ENCODE data around the gene SH3BP5. TPM values are rescaled to one million over a fixed set of nuclear protein-coding genes. Genes with fewer than 3 reads are reported as not detected.
"Not testable (repeated sequence)": the region's sequence is repeated elsewhere in the genome, so short reads cannot be mapped to it uniquely, and the experiment has no call there.

SH3BP5 gene
- total RNA-seq, 2 donors from 2014 or later, result 5.5 to 9.3 TPM

DNA sequence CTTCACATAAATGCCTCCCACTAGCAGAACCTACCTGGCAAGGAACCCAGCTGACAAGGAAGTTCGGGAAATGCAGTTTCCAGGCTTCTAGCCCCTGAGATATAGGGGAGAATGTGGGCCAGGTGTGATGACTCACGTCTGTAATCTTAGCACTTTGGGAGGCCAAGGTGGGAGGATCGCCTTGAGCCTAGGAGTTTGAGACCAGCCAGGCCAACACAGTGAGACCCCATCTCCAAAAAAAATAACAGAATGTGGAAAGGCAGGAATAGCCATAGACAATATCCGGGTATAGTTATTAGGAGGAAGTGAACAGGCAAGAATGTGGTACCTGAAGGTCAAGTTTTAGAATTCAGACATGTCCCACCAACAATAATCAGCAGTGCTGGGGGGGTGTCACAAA, 40.5 kb upstream of the SH3BP5 start:
- H3K27ac ChIP-seq, result no peak overlapping the region
- intact Hi-C loops (cut with DNase I), result no loop called here
- DNase-seq, result no peak
- H3K9me3 ChIP-seq, result no peaks in the 10 kb centered on the region
- H3K4me1 ChIP-seq, result no peaks in the 10 kb centered on the region
- TF ChIP-seq, protein P1, sequence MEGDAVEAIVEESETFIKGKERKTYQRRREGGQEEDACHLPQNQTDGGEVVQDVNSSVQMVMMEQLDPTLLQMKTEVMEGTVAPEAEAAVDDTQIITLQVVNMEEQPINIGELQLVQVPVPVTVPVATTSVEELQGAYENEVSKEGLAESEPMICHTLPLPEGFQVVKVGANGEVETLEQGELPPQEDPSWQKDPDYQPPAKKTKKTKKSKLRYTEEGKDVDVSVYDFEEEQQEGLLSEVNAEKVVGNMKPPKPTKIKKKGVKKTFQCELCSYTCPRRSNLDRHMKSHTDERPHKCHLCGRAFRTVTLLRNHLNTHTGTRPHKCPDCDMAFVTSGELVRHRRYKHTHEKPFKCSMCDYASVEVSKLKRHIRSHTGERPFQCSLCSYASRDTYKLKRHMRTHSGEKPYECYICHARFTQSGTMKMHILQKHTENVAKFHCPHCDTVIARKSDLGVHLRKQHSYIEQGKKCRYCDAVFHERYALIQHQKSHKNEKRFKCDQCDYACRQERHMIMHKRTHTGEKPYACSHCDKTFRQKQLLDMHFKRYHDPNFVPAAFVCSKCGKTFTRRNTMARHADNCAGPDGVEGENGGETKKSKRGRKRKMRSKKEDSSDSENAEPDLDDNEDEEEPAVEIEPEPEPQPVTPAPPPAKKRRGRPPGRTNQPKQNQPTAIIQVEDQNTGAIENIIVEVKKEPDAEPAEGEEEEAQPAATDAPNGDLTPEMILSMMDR (IDR thresholded peaks at IDR 0.05), result no peak
- no peaks in the 10 kb centered on the region for H3K36me3 ChIP-seq
- no peak overlapping the region for H3K9ac ChIP-seq (ENCODE audit: low read depth in 2 of 2, low read length in 2 of 2)
- no peaks in the 10 kb centered on the region for H3K27me3 ChIP-seq
- no peak overlapping the region for H3K4me3 ChIP-seq

DNA sequence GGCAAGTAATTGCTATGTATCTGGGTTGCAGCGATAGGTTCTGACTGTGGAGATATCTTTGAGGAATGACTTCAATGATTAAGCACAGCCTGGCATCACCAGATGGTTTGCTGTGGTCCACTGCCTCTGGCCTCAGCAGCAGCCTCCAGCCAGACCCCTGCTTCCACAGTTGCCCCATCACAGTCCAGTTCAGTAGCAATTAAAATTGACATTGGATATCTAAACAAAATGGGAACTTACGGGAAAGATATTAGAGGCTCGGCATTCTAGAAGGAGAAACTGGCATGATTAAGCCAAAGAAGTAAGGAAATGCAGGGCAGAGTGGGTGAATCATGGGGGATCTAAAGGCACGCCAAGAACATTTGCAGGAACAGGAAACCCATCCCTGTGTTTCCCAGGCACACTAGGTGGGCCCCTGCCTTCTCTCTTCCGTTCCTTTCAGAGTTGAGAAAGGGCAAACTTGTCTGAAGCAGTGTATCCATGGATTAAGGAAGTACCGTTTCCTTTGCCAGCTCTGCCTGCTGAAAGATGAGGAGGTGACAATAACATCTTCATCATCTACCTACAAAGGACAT, 36.3 kb upstream of the SH3BP5 start:
- no peak for DNase-seq
- intact Hi-C loops (cut with DNase I), result no loop called here
- Histone ChIP-seq H3K9ac (ENCODE audit: low read depth in 2 of 2, low read length in 2 of 2) (no peak overlapping the region), H3K27ac (no peak overlapping the region), H3K9me3 (no peaks in the 10 kb centered on the region), H3K4me3 (no peak overlapping the region), H3K4me1 (no peaks in the 10 kb centered on the region), H3K27me3 (no peaks in the 10 kb centered on the region), H3K36me3 (no peaks in the 10 kb centered on the region)
- TF ChIP-seq, protein P1 (IDR thresholded peaks at IDR 0.05), result no peak

DNA sequence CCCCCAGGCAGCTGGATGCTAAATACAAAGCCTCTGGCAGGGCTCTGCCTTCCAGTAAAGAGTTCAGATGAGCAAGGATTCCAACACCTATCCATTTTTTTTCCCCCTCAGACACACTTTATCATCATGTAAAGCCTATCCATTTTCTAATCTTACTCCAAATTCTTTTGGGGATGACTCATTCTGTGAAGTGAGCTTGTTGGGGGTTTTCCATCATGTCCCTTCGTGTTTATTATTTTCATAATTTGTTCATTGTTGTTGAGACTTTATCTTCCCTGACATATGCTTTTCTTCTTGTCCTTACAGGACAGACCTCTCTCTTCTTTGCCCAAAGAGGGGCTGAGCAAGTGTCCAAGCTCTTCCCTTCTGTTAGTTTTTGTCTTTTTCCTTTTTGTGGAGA, 34.7 kb upstream of the SH3BP5 start:
- no peak for DNase-seq
- H3K4me3 ChIP-seq, result no peak overlapping the region
- no peak overlapping the region for H3K9ac ChIP-seq (ENCODE audit: low read depth in 2 of 2, low read length in 2 of 2)
- intact Hi-C loops (cut with DNase I), result no loop called here
- TF ChIP-seq, protein P1 (IDR thresholded peaks at IDR 0.05), result no peak
- H3K9me3 ChIP-seq, result no peaks in the 10 kb centered on the region
- no peaks in the 10 kb centered on the region for H3K27me3 ChIP-seq
- no peaks in the 10 kb centered on the region for H3K4me1 ChIP-seq
- H3K36me3 ChIP-seq, result no peaks in the 10 kb centered on the region
- no peak overlapping the region for H3K27ac ChIP-seq

DNA sequence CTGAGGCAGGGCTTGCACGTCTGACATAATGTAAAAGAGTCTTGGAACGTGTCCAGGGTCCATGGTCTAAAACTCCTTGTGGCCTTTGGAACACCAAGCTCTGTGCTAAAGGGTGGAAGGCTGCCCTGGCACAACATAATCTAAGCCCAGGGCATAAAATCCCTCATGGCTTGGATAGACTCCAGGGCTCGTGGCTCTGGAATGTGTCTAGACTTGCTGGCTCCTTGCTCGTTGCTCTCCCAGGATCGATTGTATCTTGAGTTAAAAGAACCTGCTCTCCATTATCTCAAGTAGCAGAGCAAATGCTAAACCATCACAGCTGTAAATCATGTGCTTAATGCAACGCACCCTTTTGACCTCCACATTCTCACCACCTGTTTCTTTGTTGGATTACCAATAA, 31.7 kb upstream of the SH3BP5 start:
- intact Hi-C loops (cut with DNase I); H3K9ac ChIP-seq (ENCODE audit: low read depth in 2 of 2, low read length in 2 of 2); H3K36me3 ChIP-seq; H3K9me3 ChIP-seq; H3K27ac ChIP-seq; H3K4me1 ChIP-seq; H3K27me3 ChIP-seq; H3K4me3 ChIP-seq: not testable (repeated sequence)
- peak; percentile 50 for DNase-seq

DNA sequence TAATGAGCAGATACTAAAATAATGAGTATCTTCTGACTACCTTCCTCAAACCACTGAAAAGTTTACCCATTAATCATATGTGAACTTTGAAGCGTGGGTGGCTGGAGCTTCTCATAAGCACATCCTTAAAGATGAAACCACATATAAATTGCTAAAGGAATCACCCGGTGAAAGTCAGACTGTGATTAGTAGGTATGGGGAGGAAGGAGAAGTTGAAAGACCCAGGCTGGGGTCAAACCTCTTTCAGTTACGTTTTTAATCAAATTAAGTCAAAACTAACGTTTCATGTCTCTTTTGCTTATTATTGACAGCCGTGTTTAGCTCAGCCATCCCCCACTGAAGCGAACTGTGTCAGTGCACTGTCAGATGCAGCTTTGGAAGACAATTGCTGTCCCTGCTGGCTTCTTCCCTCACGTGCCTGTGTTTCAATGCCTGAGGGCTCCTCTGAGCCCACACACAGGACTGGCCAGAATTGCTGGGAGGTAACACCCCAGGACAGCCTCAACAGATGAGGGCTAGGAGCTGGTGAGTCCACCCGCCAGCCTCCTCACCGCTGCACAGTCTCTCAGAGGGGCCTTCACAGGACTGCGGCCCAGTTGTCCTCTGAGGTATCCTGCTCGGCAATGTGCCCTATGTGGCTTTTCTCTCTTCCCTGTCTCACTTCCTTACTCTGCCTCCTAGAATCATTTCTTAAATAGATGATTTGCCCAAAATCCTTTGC, 29.3 kb upstream of the SH3BP5 start:
- Histone ChIP-seq H3K4me1 (no peaks in the 10 kb centered on the region), H3K9me3 (no peaks in the 10 kb centered on the region), H3K36me3 (no peaks in the 10 kb centered on the region), H3K4me3 (no peak overlapping the region), H3K9ac (ENCODE audit: low read depth in 2 of 2, low read length in 2 of 2) (peak overlapping the region in 1 of 2 donors; percentile 14), H3K27ac (no peak overlapping the region), H3K27me3 (no peaks in the 10 kb centered on the region)
- DNase-seq, result no peak
- TF ChIP-seq, protein P1 (IDR thresholded peaks at IDR 0.05), result no peak
- intact Hi-C loops (cut with DNase I), result no loop called here

DNA sequence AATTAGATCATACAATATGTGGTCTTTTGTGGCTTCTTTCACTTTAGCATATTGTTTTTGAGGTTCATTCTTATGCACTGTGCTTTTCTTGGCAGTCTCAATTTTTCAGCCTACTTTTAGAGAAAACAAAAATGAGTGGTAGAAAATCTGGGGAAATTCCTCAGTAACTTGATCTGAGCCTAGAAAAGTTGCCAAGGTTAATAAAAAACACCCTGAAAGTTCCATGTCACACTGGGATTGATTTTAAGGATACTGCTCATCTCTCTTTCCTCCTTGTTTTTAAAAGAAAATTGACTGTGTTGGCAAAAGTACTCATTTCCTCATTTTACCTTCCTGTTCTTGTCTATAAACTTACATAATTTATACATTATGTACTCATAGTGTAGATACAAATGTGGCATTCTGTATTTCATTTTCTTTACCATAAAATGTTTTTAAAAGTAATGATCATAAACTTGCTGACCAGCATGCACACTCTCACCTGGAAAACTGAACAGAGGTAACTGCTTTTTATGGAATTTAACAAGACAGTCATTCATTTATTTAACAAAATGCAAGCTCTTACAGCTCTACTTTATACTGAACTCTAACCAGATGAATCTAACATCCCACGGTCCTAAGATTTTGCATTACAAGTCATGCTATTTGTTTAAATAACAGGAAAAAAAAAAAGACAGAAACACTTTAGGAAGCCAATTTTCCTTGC, 28.6 kb upstream of the SH3BP5 start:
- no peak for DNase-seq
- TF ChIP-seq, protein P1 (IDR thresholded peaks at IDR 0.05), result no peak
- intact Hi-C loops (cut with DNase I), result no loop called here
- H3K9me3 ChIP-seq, result no peaks in the 10 kb centered on the region
- no peaks in the 10 kb centered on the region for H3K36me3 ChIP-seq
- H3K27ac ChIP-seq, result no peak overlapping the region
- H3K9ac ChIP-seq (ENCODE audit: low read depth in 2 of 2, low read length in 2 of 2), result no peak overlapping the region
- H3K4me3 ChIP-seq, result no peak overlapping the region
- no peaks in the 10 kb centered on the region for H3K4me1 ChIP-seq
- H3K27me3 ChIP-seq, result no peaks in the 10 kb centered on the region
